Islet precursor cell (in vitro differentiated cells): ENCODE data around the gene FAM53B.

Source experiments
- DNase-seq: peaks from one replicate; pipeline ENCODE4 v3.0.0-alpha.2; 2018

Gene FAM53B

DNA sequence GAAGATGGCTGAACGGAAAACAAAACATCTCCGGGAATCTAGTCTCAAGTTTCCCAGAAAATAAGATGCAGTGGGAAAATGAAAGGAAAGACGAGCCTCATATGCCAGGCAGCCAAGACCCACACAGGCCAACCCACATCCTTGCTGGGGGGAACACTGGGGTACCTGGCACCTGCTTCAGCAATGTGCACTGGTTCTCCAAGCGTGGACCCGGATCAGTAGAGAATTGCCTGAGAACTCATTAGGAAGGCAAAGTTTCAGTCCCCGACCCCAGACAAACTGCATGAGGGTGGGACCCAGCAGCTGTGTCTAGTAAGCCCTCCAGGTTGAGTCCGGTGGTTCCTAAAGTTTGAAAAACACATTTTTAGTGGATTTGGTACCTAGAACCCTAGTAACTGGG, 18.4 kb downstream of the FAM53B start:
- DNase-seq: no peak

DNA sequence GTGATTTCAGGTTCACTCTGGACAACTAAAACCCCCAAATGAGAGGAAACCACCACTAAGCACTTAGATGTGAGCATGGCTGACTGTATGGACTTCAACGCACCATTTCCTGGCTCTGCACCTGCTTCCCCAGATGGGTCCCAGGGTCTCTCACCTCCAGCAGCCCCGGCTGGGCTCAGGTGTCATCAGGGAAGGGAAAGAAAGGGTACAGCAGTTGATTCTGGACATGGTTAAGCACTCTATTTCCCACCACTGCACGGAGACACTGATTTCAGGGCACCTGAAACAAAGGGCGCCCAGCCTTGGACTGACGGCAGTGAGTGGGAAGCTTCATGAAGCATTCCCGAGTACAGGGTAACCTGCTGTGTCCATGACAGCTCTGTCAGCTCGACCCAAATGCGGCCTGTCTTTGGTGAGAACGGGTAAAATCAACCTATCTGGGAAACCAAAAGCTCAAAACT, 19.0 kb downstream of the FAM53B start:
- DNase-seq: no peak

DNA sequence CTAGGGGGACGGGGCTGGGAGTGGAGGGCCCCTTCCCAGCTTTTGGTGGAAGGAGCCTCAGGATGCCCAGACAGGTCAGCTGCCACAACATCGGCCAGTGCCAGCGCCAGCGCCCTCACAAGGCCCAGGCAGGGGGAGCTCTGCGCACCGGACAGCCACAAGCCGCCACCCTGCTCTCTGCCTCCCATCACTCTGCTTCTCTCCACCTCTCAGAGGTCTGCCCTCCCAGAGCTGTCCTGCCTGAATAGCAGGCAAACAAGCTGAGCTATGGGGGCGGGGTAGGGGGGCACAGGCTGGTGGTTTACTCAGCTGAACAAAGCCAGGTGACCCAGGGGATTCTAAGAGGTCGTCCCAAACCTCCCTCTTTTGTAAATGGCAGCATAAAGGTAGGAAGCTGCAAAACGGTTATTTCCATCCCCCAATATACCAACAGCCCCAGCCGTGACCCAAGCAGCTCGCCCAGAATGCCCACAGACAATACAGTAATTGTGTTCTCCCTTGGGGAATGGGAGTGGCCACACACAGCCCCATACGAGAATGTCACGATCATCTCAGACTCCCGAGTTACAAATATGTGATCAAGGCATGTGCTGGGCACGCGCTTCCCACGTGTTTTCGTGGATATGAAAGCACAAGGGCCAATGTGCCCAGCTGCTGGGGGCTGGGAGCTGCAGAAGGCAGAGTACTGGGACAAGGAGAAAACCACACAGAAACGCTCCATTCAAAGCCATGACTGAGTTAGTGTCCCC, 19.7 kb downstream of the FAM53B start:
- DNase-seq: no peak

DNA sequence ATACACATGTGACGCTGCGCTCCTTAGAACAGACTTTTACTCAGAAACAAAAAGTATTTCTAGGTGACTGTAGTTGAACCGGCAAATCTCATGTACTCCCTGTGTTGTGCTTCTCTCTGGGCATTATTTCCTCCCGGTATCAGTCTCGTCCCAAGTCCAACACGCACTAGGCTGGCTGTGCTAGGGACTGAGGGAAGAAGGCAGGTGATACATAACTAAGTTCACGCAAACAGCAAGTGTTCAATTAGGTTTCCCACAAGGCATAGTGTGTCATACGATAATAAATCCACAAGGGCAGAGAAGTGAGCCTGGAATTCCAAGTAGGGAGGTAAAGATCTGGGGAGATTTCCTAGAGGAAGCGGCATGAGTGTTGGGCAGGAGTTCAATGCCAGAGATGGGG, 20.4 kb downstream of the FAM53B start:
- no peak for DNase-seq

DNA sequence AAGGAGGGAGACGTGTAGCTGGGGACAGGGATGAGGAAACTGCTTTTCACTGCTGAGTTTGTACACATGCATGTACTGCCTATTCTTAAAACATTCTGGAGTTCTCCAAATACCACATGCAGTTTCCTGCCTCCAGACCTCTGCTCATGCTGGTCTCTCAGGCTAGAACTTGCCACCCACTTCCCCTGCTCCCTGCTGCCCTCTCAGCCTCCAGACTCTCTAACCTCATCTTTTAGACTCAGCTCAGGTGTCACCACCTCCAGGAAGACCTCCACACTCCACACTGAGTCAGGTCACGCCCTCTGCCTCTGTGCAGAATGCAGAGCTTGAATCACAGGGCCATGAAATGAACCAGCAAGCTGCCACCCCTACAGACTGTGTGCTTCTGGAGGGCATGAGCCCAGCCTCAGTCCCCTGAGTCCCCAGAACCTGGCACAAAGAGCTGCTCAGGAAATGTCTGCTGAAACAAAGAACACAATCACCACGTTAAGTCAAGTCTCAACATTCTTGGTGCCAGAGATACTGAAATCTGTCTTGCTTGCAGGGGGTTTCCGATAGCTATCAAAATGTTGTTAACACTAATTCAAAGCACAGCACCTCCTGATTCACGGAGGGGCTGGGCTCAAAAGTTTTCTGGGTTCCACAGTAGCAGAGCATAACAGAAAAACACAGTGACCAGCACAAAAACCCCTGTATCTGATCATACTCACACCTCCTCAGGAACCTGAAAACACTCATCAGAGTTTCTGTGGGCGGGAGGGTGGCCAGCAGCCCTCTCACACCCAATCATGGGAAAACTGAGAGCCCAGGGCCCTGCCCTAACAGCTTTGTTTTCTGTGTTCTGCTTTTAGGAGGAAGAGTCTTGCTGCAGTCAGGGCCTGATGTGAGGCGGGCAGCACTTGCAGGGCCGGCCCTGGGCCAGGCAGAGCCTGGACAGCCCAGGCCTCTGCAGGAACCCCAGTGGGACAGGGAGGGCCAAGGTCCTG, 21.1 kb downstream of the FAM53B start:
- DNase-seq: no peak

DNA sequence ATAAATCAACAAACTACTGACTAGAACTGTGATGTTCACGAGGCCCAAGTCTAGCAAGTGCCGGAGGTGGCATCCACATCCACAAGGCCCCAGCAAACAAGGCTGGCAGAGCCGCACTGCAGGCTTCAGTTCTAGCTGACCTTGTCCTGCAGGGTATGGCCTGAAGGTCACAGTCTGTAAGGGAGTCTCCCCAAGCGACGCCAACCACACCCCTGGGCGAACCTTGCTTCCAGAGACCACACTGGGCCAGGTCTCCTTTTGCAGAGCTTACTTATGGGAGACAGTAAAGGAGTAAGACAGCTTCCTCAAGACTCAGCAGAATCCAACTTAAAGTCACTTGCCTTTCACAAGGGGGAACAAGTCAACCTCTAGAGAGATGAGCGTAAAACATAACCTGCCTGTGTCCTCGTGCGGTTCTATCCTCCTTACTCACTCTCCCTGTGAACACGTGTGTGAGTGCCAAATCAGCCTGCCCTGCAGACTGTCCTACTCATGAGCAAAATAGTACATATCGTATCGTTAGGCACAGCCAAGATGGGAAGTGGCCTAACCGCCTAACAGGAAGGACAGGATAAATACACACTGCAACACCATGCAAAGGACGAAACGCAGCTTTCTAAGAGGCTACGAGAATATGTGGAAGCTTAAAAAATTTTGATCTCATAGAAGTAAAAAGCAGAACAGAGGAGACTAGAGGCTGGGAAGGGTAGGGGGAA, 22.7 kb downstream of the FAM53B start:
- no peak for DNase-seq

DNA sequence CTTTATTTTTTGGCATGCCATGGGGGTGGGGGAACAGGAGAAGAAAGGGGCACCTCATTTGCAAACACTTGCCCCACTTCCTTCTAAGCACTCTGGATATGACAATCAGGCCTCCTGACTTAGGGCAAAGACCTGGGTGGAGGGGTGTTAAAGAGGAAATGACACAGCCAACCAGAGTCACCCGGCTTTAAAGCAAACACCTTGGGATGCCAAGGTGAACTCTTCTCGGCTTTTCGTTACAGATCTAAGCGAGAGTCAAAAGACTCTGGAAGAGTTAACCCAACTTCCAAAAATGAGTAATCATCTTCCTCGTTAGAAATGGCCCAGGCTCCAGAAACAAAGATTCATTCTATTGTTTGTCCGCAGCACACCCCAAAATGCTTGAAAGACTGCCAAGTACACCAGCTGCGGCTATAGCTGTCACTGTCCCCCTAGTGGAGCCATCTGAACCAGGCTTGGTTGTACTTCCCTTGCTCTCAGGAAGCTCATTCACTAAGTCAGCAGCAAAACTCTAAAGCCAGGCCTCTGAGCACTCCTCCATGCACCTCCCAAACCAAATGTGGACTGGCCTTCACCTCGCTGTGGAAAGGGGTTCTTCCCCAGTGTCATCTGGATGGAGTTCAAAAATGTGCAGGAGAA, 24.8 kb downstream of the FAM53B start:
- no peak for DNase-seq

DNA sequence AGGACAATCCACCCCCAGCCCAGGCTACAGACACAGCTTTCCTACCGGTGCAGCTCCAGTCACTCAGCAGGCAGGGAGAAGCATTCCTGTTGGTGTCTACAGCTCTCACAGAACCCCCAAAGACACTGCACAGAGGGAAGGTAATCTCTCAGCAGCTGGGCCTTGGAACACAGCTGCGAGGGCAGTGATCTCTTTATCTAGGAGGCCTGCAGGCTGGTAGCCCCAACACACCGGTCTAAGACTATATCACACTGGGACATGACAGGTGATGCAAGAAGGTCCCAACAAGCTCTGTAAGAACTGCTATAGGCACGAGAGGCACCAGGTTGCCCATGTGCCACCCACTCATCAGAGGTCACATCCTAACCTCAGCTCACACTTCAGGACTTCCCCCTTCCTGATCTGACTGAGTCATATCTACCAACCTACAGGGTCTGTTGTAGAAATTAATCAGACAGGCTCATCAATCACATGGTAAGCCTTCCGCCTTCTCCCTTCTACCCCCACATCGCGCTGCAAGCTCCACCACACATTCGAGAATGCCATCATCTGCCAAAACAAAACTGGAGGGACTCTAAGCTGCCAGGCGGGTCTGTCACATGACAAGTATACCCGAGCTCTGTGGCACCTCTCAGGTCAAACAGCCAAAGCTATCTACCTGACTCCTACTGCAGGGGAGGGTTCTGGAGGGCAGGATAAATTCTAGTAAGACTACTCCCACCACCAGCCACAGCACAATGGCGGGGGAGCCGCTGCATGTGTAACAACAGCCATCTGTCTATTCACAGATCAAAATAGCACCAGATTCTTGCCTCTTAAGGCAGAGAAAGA, 26.1 kb downstream of the FAM53B start:
- no peak for DNase-seq

DNA sequence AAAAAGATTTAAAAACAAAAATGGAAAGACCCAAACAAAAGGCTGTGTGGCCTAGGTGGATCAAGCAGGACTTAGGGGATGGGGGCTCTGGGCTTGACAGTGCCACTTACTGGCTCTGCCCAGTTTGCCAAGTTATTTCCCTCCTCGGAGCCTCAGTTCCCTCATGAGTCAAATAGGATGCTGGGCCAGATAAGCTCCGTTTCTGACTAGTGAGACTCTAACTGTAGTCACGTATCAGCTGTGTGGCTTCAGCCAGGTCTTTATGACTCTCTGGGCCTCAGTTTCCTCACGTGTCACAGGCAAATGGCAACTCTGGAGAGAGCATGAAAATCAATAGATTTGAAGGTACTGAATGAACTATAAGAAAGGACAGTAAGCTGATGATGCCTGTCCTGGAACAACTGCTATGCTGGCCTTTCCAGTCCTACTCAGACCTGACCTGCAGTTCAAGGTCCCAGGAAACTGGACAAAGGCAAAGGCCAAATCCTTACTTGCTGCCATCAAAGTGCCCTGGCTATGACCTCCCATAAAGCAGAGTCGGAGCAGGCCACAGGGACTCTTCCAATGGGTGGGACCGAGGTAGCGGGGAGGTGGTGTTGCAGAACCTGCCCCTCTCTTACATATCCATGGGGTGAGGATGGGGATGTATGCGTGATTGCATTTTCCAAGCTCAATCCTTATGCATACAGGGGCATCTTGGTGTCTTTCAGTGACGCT, 27.0 kb downstream of the FAM53B start:
- DNase-seq: no peak

DNA sequence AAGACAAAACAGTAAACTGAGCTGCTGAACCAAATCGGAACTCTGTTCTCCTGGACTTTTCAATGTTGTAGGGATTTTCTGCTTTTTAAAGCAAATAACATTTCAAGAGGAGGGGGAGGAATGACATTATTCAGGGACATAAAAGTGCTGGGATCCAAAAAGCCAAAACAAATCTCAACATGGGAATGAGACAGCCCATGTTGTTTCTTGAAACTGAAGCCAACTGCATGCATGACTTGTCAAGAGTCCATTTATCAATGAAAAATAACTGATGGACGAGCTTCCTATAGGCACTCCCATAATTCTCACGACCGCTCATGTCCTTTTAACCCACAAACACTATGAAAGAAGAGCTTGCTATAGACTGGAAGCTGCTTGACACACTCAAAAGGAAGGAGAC, 27.8 kb downstream of the FAM53B start:
- no peak for DNase-seq

DNA sequence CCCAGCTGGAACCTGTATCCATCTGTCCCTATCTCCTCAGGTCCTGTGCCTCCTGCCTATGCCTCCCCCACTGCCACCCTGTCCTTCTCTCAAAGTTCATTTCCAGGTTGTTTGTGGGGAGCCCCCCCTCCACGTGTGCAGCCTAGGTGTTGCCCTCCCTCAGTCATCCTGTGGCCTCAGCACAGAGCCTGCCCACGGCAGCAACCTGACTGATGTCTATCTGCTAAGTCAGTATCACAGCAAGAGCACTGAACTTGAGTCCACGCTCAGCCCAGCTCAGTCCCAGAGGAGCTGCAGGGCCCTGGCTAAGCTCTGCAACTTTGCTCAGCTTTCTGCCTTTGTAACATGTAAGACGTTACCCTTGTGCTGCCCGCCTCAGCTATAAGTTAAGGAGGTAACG, 28.7 kb downstream of the FAM53B start:
- DNase-seq: no peak

DNA sequence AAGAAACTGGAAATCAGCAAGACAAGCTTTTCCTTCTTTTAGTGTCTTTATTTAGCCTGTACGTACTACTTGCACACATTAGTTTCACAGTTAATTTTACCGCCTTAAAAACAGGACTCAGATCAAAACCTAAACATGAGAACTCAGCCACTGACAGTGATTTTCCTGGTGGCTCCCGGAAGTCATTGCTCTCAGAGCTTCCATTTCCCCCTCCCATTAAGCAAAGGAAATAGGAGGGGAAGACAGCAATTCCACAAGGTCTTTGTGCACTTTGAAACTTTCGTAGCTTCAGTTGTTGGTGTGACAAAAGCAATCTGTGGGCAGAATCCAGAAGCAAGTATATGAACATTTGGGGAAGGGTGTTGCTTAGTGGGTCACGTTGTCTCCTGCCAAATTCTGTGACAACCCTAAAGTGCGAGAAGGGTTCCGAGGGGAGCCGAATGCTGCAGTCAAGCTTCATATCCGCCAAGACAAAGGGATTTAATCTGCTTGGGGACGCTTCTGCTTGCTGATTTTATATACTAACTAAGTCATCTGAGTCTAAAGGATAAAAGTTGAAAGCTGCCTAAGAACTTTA, 30.4 kb downstream of the FAM53B start:
- DNase-seq: no peak

DNA sequence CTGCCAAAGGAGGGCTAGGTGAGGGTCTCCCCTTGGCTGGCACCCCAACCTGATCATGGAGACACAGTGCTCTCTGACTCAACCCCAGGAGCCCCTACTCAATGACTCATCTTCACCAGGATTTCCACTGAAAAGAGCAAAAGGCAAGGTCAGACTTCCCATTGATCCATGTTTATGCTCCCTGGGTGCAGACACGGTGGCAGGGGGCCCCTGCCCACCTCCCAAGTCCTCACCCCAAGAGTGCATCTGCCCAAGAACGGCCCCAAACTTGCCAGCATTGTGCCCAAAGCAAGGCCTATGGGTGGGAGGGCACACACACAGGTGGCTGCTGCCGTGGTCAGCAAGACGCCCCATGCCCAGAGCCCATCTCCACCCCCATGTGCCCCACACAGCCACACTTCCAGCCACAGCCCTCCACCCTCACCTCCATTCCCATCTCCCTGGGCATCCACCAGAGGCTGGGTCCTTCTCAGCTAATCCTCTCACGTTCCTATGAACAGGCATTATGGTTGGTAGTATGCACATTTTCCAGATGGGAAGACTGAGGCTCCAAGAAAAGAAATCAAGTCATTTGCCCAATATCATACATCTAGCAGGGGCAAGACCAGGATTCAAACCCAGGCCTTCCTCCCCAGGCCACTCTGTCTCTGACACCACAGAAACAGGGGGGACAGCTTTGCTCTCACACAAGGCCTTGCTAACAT, 31.3 kb downstream of the FAM53B start:
- DNase-seq: no peak

DNA sequence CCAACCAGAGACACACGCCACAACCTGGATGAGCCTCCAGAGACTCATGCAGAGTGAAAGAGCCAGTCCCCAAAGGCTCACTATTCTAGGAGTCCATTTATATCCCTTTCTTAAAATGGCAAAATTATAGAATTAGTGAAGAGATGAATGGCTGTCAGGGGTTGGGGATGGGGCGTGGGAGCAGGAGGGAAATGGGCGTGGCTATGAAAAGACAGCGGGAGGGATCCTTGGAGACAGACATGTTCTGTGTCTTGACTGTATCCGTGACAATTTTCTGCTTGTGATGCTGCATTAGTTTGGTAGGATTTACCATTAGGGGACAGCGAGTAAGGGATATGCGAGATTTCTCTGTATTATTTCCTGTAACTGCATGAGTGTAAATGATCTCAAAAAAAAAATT, 33.0 kb downstream of the FAM53B start:
- no peak for DNase-seq

DNA sequence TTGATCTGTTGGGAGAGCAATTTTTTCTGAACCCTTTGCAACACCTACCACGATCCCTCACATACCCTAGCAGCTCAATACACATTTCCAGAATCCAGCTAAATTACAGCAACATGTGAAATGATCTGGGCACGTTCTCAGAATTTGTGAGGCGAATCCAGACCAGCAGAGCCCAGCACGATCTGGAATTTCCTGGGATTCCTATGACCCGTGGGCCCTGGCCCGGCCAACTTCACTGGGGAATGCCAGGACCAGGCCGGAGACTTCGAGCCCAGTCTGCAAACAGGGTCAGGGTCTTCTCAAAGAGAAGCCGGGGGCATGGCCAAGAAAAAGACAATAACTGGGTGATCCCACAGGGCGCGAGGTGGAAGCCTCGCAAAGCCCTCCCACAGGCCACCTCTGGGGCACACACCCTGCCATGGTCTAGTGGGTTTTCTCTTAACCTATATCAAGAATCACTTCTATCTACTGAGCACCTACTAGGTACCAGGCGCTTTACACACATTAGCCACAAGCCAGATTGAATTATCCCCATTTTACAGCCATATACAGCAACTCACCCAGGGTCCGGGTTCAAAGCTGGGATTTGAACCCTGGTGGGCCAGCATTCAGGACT, 33.8 kb downstream of the FAM53B start:
- DNase-seq: no peak

DNA sequence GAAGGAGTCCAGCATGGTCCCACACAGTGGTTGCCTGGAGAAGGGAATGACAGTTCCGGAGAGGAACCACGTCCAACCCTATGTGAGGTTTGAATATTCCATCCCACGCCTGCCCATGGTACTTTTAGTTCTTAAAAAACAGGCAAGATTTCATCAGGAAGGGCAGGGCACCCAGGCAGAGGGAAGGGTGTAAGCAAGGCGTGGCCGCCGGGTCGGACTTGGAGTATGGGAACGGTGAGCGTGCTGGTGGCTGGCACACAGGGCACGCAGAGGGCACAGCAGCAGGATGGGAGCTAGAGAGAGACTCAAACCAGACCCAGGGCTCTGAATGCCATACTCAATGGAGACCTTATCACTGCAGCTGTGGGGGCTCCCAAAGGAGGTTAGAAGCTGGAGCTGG, 34.3 kb downstream of the FAM53B start:
- no peak for DNase-seq

DNA sequence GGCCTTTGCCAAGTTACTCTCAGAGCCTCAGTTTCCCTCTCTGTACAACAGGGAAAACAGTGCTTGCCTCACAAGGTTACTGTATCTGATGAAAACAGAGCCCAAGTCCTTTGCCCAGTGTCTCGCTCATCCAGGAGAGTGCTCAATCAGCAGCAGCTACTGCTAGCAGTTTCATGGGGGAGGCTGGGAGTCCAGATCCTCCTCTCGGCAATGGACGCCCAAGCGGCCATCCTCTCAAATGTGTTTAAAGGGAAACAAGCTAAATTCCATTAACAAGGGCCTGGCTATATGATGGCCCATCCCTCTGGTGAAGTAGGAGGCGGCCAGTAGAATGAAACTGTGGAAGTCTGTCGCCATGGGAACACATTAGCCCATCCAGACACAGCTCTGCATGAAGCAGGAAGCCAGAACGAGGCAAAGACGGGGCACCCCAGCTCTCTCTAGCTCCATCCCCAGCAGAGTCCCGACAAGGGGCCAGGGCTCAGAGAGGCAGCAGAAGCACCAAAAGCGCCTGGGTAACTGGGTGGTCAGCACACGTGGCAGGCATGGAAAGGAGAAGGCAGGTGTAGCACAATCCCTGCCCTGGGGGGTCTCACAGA, 35.2 kb downstream of the FAM53B start:
- DNase-seq: no peak

DNA sequence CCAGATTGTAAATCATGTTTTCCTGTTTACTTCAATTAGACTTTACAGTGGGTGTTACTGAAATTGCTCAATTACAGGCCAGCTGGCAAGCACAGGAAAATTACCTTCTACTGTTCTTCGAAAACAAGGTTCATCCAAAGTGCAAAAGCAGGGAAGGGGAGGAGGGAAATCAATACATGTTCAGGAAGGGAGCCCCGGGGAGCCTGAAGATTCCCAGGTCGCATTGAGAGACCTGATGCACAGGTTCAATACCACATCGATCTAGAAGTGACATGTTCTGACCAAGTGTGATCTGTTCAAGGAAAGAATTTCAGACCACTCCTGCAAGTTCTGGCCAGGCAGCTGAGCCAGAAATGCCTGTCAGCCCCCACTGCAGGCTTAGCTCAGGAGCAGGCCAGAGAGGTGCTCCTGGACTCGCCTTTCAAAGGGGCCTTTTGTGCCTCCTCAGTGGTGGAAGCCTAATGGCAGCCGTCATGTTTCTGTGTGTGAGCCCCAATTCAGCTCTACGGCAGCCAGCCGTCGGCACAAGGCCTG, 35.9 kb downstream of the FAM53B start:
- DNase-seq: peak; percentile 74

DNA sequence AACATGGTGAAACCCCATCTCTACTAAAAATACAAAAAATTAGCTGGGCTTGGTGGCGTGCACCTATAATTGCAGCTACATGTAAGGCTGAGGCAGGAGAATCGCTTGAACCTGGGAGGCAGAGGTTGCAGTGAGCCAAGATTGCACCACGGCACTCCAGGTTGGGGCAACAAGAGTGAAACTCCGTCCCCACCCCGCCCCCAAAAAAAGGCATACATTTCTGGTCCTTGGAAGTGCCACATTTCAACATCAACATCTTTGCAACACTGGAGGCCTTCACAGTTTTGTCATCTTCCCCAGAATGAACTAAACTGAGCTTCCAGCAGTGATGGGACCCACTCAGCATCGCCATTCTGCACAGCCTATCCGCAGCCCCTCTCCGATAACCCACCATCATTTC, 36.6 kb downstream of the FAM53B start:
- DNase-seq: no peak
